Breast epithelium (tissue), 3 donors: Measurements from ENCODE around the gene VAT1L.

ENCODE experiments used
- POLR2AphosphoS5 ChIP-seq, 3 donors: sonication (generic); formaldehyde crosslinking; IDR thresholded peaks; one replicate each; pipeline ENCODE4 v1.6.1; 2017; ENCODE audit warnings: antibody characterized with exemption in 3 of 3
- TF ChIP-seq, protein P1 (sequence below), 3 donors: fragments of 450-650 bp; IDR thresholded peaks; one replicate each; pipeline ENCODE4 v1.5.1; 2016 to 2017; ENCODE audit warnings: antibody characterized with exemption in 3 of 3, mild to moderate bottlenecking in 3 of 3, moderate library complexity in 3 of 3

DNA sequence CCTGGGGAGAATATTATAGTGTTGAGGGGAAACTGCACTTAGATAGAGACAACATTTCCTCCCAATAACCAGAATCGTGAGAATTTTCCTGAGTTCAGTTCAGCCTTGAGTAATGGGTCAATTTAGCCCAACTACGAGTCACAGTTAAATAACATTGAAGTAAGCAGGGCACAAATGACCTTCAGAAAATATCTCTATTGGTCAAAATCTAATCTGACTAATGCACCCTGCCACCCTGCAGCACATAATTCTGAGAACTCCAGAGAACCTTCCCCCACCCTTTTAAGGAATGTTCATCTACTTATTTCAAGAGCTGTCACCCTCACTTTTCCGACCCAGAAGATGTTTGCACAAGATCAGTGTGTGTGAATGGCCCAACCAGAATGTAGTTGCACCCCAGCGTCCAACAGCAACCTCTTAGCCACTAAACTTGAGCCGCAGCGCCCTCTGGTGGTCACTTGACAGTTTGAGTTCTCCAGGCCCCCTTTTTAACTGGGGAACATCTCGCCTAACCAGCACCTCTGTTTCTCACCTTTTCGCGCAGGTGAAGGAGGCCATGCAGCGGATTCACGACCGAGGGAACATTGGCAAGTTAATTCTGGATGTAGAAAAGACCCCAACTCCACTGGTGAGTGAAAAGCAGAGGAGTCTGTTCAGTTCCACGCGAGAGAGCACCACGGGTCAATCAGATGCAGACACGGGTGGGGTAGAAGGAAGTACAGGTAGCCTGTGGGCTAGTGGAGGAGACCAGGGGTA lies 183.1 kb downstream of the VAT1L start:
- TF ChIP-seq, protein P1, sequence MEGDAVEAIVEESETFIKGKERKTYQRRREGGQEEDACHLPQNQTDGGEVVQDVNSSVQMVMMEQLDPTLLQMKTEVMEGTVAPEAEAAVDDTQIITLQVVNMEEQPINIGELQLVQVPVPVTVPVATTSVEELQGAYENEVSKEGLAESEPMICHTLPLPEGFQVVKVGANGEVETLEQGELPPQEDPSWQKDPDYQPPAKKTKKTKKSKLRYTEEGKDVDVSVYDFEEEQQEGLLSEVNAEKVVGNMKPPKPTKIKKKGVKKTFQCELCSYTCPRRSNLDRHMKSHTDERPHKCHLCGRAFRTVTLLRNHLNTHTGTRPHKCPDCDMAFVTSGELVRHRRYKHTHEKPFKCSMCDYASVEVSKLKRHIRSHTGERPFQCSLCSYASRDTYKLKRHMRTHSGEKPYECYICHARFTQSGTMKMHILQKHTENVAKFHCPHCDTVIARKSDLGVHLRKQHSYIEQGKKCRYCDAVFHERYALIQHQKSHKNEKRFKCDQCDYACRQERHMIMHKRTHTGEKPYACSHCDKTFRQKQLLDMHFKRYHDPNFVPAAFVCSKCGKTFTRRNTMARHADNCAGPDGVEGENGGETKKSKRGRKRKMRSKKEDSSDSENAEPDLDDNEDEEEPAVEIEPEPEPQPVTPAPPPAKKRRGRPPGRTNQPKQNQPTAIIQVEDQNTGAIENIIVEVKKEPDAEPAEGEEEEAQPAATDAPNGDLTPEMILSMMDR (IDR thresholded peaks at IDR 0.05): peak; percentile 60 to 79 (median 71)
- TF ChIP-seq POLR2AphosphoS5 (IDR thresholded peaks at IDR 0.05): no peak
